ENCODE data around the gene IL7R.
"Not testable (repeated sequence)": the region's sequence is repeated elsewhere in the genome, so short reads cannot be mapped to it uniquely, and the experiment has no call there.

The IL7R gene

DNA sequence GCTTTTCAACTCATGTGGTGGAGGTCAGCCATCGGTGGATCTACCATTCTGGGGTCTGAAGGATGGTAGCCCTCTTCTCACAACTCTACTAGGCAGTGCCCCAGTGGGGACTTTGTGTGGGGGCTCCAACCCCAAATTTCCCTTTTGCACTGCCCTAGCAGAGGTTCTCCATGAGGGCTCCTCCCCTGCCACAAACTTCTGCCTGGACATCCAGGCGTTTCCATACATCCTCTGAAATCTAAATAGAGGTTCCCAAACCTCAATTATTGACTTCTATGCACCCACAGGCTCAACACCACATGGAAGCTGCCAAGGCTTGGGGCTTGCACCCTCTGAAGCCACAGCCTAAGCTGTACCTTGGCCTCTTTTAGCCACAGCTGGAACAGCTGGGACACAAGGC lies 11.2 kb upstream of the IL7R start:
- DNase-seq: not testable (repeated sequence)

- no peak for DNase-seq
Measured at GRCh38 chr5:35847491-35847890, 9.2 kb upstream of the IL7R start.

DNA sequence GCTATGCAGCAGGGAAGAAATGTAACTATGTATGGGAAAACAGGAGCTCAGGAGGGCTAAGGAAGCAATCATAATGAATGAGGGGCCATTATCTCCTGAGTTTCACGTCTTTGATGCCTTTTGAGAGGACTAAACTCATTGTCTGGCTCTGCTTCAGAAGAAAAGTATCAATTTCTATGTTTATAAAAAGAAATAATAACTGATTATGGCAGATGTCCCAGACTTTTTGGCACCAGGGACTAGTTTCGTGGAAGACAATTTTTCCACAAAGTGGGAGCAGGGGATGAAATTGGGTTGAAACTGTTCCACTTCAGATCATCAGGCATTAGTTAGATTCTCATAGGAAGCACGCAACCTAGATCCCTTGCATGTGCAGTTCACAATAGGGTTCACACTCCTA lies 8.7 kb upstream of the IL7R start:
- no peak for DNase-seq

DNA sequence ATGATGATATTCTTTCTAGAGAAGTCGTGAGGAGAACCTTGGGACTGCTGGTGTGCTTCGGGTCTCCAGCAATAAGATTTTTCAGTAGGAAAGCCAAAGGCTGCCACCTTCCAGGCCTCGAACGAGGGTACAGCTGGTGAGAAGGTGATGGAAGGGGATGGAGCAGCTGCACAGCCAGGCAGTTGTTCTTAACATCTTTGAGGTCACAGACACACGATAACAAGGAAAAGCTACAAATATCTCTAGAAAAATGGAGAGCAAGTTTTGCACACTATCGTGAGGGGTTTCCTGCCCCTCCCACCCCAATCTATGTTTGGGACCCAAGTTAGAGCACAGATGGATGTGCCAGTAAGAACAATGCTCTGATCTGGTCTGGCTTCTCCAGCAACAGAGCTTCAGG lies 6.8 kb upstream of the IL7R start:
- DNase-seq: no peak

- no peak for DNase-seq
Measured at GRCh38 chr5:35850967-35851680, 5.6 kb upstream of the IL7R start.

GRCh38 chr5:35852084-35852734 lies 4.5 kb upstream of the IL7R start:
- peak; percentile 70 for DNase-seq

- no peak for DNase-seq
Measured at GRCh38 chr5:35852773-35853172, 3.9 kb upstream of the IL7R start.

- peak; percentile 80 for DNase-seq
Measured at GRCh38 chr5:35853631-35854030, 3.1 kb upstream of the IL7R start.

- peak; percentile 68 for DNase-seq
Measured at GRCh38 chr5:35854248-35854647, 2.4 kb upstream of the IL7R start.

DNA sequence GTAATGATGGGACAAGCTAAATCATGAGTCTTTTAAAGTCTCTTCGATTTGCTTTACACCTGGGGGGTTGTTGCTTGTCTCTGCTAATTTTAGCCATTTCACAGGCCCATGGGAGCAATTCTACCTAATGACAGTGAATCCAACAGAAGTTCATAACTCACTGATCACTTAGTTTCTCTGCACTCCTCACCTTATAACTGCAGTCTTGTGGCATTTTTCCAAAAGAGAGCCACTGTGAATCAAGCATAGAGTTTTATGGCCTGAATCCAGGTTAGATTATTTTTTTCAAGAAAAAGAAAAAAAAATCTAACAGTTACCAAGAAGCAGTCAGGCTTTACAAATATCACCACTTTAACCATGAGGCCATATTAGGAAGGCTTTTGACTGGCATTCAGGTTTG lies 1.5 kb upstream of the IL7R start:
- no peak for DNase-seq

DNA sequence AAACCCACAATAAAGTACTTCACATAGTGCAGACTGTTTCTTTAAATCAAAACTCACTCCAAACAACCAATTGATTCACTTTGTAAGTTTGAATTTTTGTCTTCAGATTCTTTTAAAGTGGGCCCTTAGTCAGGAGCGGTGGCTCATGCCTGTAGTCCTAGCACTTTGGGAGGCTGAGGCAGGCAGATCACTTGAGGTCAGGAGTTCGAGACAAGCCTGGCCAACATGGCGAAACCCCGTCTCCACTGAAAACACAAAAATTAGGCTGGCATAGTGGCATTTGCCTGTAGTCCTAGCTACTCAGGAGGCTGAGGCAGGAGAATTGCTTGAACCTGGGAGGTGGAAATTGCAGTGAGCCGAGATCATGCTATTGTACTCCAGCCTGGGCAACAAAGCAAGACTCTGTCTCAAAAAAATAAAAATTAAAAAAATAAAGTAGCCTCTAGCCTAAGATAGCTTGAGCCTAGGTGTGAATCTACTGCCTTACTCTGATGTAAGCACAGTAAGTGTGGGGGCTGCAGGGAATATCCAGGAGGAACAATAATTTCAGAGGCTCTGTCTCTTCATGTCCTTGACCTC lies 416 bp upstream of the IL7R start:
- not testable (repeated sequence) for DNase-seq

- no peak for DNase-seq
Measured at GRCh38 chr5:35857606-35858205, 1.0 kb downstream of the IL7R start.

DNA sequence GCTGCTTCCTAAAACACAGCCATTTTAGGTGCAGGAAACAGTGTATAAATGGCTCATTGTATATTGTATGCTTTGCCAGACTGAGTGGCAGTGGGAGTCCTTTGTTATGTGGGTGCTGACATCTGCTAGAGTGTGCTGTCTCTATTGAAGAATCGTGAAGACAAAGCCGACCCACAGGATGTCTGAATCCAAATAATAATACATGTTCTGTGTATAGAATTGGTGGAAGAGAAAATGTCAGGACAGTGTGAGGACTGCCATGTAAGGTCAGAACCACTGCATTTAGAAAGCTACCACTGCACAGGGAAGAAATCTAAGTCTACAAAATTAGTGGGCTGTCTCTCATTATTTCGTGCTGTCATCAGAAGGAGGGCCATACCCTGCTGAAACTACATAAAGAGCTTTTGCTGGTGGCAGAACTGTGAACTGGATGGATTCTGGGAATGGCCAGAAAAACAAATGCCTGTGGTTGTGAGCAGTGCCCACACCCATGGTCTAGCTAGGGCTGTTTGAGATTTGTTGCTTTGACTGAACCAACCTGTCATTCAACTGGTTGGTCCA lies 2.5 kb downstream of the IL7R start:
- no peak for DNase-seq

GRCh38 chr5:35860686-35861085 lies 4.0 kb downstream of the IL7R start:
- no peak for DNase-seq

GRCh38 chr5:35861718-35862117 lies 5.0 kb downstream of the IL7R start:
- DNase-seq: no peak

GRCh38 chr5:35862126-35862525 lies 5.4 kb downstream of the IL7R start:
- DNase-seq: no peak

DNA sequence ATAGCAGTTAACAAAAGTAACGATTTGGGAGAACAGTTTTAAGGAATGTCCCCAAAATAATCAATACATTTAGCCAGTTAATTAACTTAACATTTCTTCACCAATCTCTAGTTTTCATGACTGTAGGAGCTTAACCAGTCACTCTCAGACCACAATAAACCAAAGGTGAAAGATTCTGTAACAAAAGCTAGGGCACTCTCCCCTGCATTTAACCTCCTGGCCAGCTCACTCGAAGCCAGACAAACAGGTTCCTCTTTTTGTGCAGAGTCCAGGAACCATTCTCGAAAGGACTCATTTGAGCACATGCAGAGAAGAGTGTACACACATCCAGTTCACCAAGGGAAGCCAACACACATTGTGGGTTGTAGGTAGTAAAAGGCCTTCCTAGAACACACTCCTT lies 6.5 kb downstream of the IL7R start:
- DNase-seq: no peak

DNA sequence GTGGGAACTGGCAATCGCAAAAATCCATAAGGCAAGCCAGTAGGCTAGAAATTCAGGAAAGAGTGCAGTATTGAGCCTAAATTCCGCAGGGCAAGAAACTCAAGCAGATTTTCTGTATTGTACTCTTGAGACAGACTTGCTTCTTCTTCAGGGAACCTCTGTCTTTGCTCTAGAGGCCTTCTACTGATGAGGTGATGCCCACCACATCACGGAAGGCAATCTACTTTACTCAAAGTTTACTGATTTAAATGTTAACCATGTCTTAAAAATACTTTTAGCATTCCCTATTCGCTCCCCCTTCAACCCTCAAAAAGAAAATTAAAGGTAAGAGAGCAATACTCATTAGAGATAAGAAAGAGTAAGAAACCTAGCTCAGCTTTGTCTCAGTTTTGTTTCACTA lies 11.3 kb downstream of the IL7R start:
- DNase-seq: no peak

GRCh38 chr5:35869685-35870277 lies 13.1 kb downstream of the IL7R start:
- no peak for DNase-seq

DNA sequence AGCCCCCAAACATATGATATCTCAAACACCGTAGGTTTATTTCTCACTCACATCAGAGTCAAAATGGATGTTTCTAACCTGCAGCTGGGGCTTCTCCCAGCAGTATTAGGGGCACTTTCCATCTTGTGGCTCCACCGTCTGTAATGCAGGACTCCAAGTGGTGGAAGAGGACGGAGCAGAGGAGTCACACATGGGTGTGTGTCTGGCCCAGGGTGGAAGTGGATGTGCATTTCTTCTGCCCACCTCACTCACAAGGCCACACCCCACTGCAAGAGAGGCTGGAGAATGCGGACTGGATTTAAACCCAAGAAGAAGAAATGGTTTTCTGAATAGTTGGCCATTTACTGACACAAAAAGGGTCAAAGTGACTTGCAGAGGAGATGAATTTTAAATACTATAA lies 13.9 kb downstream of the IL7R start:
- DNase-seq: no peak

- no peak for DNase-seq
Measured at GRCh38 chr5:35876454-35876853, 19.8 kb downstream of the IL7R start.

DNA sequence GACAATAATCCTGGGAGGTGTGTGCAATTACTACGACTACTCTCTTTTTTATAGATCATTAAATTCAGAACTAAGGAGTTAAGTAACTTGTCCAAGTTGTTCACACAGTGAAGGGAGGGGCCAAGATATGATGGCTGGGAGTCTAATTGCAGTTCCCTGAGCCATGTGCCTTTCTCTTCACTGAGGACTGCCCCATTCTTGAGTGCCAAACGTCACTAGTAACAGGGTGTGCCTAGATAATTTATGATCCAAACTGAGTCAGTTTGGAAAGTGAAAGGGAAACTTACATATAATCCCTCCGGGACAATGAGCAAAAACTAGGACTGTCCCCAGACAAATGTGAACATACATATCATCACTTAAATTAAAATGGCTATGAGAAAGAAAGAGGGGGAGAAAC lies 20.2 kb downstream of the IL7R start:
- no peak for DNase-seq

DNA sequence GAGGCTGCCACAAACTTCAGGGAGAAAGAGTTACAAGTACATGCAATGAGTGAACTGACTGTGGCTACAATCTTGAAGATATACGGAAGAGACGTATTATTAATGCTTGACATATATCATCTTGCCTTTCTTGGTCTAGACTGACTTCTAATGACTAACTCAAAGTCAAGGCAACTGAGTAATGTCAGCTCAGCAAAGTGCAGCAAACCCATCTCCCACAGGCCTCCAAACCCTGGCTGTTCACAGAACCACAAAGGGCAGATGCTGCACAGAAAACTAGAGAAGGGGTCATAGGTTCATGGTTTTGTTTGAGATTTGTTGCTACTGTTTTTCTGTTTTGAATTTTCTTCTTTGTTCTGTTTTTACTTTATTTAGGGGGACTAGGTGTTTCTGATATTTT lies 21.0 kb downstream of the IL7R start:
- no peak for DNase-seq

Measured in stimulated activated CD8-positive, alpha-beta memory T cell treated with anti-CD3 and anti-CD28 coated beads, Interleukin-4, amount 100 ng/mL, for 48 hours (primary cell).